ENCODE measurements around the gene NAAA. TPM values are rescaled to one million over a fixed set of nuclear protein-coding genes. Genes with fewer than 3 reads are reported as not detected.
"Not testable (repeated sequence)": the region's sequence is repeated elsewhere in the genome, so short reads cannot be mapped to it uniquely, and the experiment has no call there.

The NAAA gene
- total and polyA plus RNA-seq, 12 donors: 6.4 to 27.4 (median 13.2) TPM

GRCh38 chr4:75976177-75976576 lies 35.4 kb upstream of the NAAA start:
- intact Hi-C loops (cut with DNase I): no loop called here
- no peak for TF ChIP-seq CTCF (IDR thresholded peaks at IDR 0.05)
- ATAC-seq: no peak

GRCh38 chr4:75973766-75974165 lies 33.0 kb upstream of the NAAA start:
- Histone ChIP-seq H3K9me3 (peaks cover 0 to 8% (median 0%) of the 10 kb centered on the region in 11 donors), H3K27ac (no peak overlapping the region), H3K4me3 (no peak overlapping the region), H3K36me3 (peaks cover 0 to 100% (median 75%) of the 10 kb centered on the region in 9 donors), H3K27me3 (no peaks in the 10 kb centered on the region), H3K4me1 (no peaks in the 10 kb centered on the region)
- DNase-seq: no peak
- intact Hi-C loops (cut with DNase I): no loop called here
- ATAC-seq: no peak
- TF ChIP-seq CTCF (IDR thresholded peaks at IDR 0.05): no peak

More at GRCh38 chr4:75976177-75976576, 35.4 kb upstream of the NAAA start:
- WGBS, 2 donors: 97 to 99% methylated on average over 2 of the region's 2 CpGs
- H3K4me3 ChIP-seq: no peak overlapping the region
- H3K36me3 ChIP-seq: peaks cover 0 to 100% (median 69%) of the 10 kb centered on the region in 9 donors
- no peaks in the 10 kb centered on the region for H3K27me3 ChIP-seq
- H3K4me1 ChIP-seq: no peaks in the 10 kb centered on the region
- H3K9me3 ChIP-seq: peaks cover 0 to 8% (median 0%) of the 10 kb centered on the region in 11 donors
- H3K27ac ChIP-seq: no peak overlapping the region
- DNase-seq: no peak

- H3K36me3 ChIP-seq: peaks cover 0 to 100% (median 87%) of the 10 kb centered on the region in 9 donors
- DNase-seq (no peak), ATAC-seq (no peak)
- 92 to 93% methylated on average over 3 of the region's 3 CpGs for WGBS, 2 donors
- no peaks in the 10 kb centered on the region for H3K4me1 ChIP-seq
- H3K9me3 ChIP-seq: peaks cover 0 to 12% (median 0%) of the 10 kb centered on the region in 11 donors
- H3K27me3 ChIP-seq: no peaks in the 10 kb centered on the region
- no peak for TF ChIP-seq CTCF (IDR thresholded peaks at IDR 0.05)
- intact Hi-C loops (cut with DNase I): no loop called here
- H3K27ac ChIP-seq: no peak overlapping the region
- H3K4me3 ChIP-seq: no peak overlapping the region
Observed at GRCh38 chr4:75968084-75968483, 27.3 kb upstream of the NAAA start.

- no peak for DNase-seq
- Histone ChIP-seq H3K27ac (no peak overlapping the region), H3K9me3 (peaks cover 0 to 24% (median 0%) of the 10 kb centered on the region in 11 donors), H3K4me3 (no peak overlapping the region), H3K4me1 (no peaks in the 10 kb centered on the region), H3K27me3 (no peaks in the 10 kb centered on the region), H3K36me3 (peaks cover 0 to 100% (median 88%) of the 10 kb centered on the region in 9 donors)
- intact Hi-C loops (cut with DNase I): no loop called here
- no peak for TF ChIP-seq CTCF (IDR thresholded peaks at IDR 0.05)
- ATAC-seq: no peak
- WGBS, 2 donors: 47 to 50% methylated on average over 2 of the region's 2 CpGs
Observed at GRCh38 chr4:75963558-75963957, 22.7 kb upstream of the NAAA start.

- H3K4me1 ChIP-seq; ATAC-seq; H3K27me3 ChIP-seq; H3K4me3 ChIP-seq; DNase-seq; H3K27ac ChIP-seq; intact Hi-C loops (cut with DNase I): not testable (repeated sequence)
- Histone ChIP-seq H3K36me3 (peaks cover 0 to 100% (median 90%) of the 10 kb centered on the region in 9 donors), H3K9me3 (peaks cover 0 to 24% (median 0%) of the 10 kb centered on the region in 11 donors)
- WGBS, 2 donors: 90 to 91% methylated on average over 3 of the region's 4 CpGs
Observed at GRCh38 chr4:75962072-75962471, 21.3 kb upstream of the NAAA start.

GRCh38 chr4:75958546-75958945 lies 17.7 kb upstream of the NAAA start:
- Histone ChIP-seq H3K9me3 (peaks cover 0 to 16% (median 0%) of the 10 kb centered on the region in 11 donors), H3K36me3 (peaks cover 3 to 100% (median 79%) of the 10 kb centered on the region in 9 donors)
- H3K27me3 ChIP-seq, H3K4me1 ChIP-seq, DNase-seq, H3K4me3 ChIP-seq, H3K27ac ChIP-seq, ATAC-seq: not testable (repeated sequence)
- intact Hi-C loops (cut with DNase I): loop anchor here in 1 of 10 donors (10.0 kb wide), 1 partner anchor 144 kb away; no protein-coding TSS in a partner anchor
- WGBS, 2 donors: 96 to 99% methylated on average over 7 of the region's 7 CpGs

GRCh38 chr4:75954811-75955210 lies 14.0 kb upstream of the NAAA start:
- H3K36me3 ChIP-seq: peaks cover 3 to 100% (median 57%) of the 10 kb centered on the region in 9 donors
- DNase-seq, H3K4me1 ChIP-seq, H3K9me3 ChIP-seq, H3K27me3 ChIP-seq, H3K4me3 ChIP-seq, ATAC-seq, H3K27ac ChIP-seq: not testable (repeated sequence)
- 60 to 72% methylated on average over 5 of the region's 5 CpGs for WGBS, 2 donors
- intact Hi-C loops (cut with DNase I): loop anchor here in 1 of 10 donors (10.0 kb wide), 1 partner anchor 140 kb away; no protein-coding TSS in a partner anchor
